NCI-H460 (cell line): Measurements from ENCODE around the gene SYF2. TPM values are rescaled to one million over a fixed set of nuclear protein-coding genes. Genes with fewer than 3 reads are reported as not detected.

Experiments used
- DNase-seq: peaks from one replicate; pipeline ENCODE4 v3.0.0-alpha.2; 2016; ENCODE audit warnings: low read depth; ENCODE audit errors: extremely low read depth
- total RNA-seq: library from RNA; depleted of rRNA; stranded (reverse); fragments of >200 nt; shearing (Covaris generic); gene quantifications from 2 replicates; pipeline ENCODE4 v1.2.3, GENCODE V29; 2014; rRNA removed

The SYF2 gene
- total RNA-seq, 1 experiment from 2014 or later: 60.7 TPM

- DNase-seq: no peak
Measured at GRCh38 chr1:25186161-25187007, 45.9 kb downstream of the SYF2 start.

GRCh38 chr1:25185409-25186160 is 46.7 kb downstream of the SYF2 start:
- no peak for DNase-seq

GRCh38 chr1:25184001-25184762 is 48.1 kb downstream of the SYF2 start:
- DNase-seq: no peak

- DNase-seq: no peak
Measured at GRCh38 chr1:25183126-25183980, 48.9 kb downstream of the SYF2 start.

GRCh38 chr1:25182629-25183028 is 49.7 kb downstream of the SYF2 start:
- no peak for DNase-seq

- DNase-seq: no peak
Measured at GRCh38 chr1:25180996-25181395, 51.3 kb downstream of the SYF2 start.

GRCh38 chr1:25178917-25179561 is 53.3 kb downstream of the SYF2 start:
- no peak for DNase-seq

GRCh38 chr1:25174730-25175612 is 57.3 kb downstream of the SYF2 start:
- DNase-seq: no peak

- DNase-seq: no peak
Measured at GRCh38 chr1:25174363-25174729, 58.0 kb downstream of the SYF2 start.

- no peak for DNase-seq
Measured at GRCh38 chr1:25173809-25174340, 58.4 kb downstream of the SYF2 start.

Other genes starting within 250 kb of the SYF2 start
- 43.9 and 56.8 TPM in 2 replicates for gene RSRP1, start 15.0 kb upstream of the SYF2 start, total RNA-seq
- not detected in 2 replicates for gene RHD, start 40.0 kb upstream of the SYF2 start, total RNA-seq
- gene TMEM50A, start 105.8 kb upstream of the SYF2 start, total RNA-seq: 78.4 and 92.5 TPM in 2 replicates
- gene RHCE, start 188.3 kb upstream of the SYF2 start, total RNA-seq: not detected in 2 replicates
- 6.8 and 8.5 TPM in 2 replicates for gene MACO1, start 198.4 kb upstream of the SYF2 start, total RNA-seq